ENCODE results near the gene TRAPPC3L. TPM values are rescaled to one million over a fixed set of nuclear protein-coding genes. Genes with fewer than 3 reads are reported as not detected.

The TRAPPC3L gene
- total RNA-seq, 1 experiment from 2014 or later: not detected

DNA sequence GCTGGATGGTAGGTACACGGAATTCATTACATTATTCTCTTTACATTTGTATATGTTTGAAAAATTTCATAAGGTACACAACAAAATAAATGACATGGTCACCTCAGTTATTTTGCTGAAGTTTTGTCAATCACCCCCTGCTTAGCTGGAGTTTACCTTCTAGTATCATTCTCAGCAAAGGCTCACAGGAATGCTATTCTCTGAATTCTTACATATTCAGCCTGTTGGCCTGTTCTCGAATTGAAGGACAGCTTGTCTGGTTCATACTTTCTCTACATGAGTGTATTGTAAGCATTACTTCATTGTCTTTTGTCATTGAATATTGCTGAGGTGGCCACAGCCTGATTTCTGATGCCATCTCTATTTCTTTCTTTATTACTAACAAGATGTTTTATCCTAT, 21.2 kb downstream of the TRAPPC3L start:
- H3K4me2 ChIP-seq (ENCODE audit: low read length): no peak overlapping the region
- H3K4me1 ChIP-seq (ENCODE audit: control insufficient read depth in 1 of 2, insufficient read depth in 2 of 2, low read length in 2 of 2): peaks cover 3 to 12% of the 10 kb centered on the region in 2 experiments; a peak in 3 of 4 replicates
- TF ChIP-seq POLR2A (IDR thresholded peaks at IDR 0.05; ENCODE audit: borderline replicate concordance, extremely low read depth, insufficient read depth, insufficient read length): no peak
- TF ChIP-seq JUND (IDR thresholded peaks at IDR 0.05): no peak
- TF ChIP-seq ELF1 (IDR thresholded peaks at IDR 0.05; ENCODE audit: borderline replicate concordance, low read depth): no peak
- TF ChIP-seq EZH2phosphoT487 (IDR thresholded peaks at IDR 0.05; ENCODE audit: borderline replicate concordance): no peak
- no peak for TF ChIP-seq SP1 (IDR thresholded peaks at IDR 0.05; ENCODE audit: low read depth)
- TF ChIP-seq, protein P1, sequence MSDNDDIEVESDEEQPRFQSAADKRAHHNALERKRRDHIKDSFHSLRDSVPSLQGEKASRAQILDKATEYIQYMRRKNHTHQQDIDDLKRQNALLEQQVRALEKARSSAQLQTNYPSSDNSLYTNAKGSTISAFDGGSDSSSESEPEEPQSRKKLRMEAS (IDR thresholded peaks at IDR 0.05): no peak
- TF ChIP-seq SRF (IDR thresholded peaks at IDR 0.05; ENCODE audit: low read depth): no peak
- TF ChIP-seq ZNF274 (IDR thresholded peaks at IDR 0.05; ENCODE audit: low read depth, low read length): no peak
- ATAC-seq (no peak), DNase-seq (ENCODE audit: low read depth, low spot score) (no peak)
- H3K27me3 ChIP-seq (ENCODE audit: insufficient read depth, low read length): no peaks in the 10 kb centered on the region
- H3K79me2 ChIP-seq (ENCODE audit: insufficient read depth, low read length): no peaks in the 10 kb centered on the region
- H3K9me3 ChIP-seq (ENCODE audit: control insufficient read depth in 1 of 2, insufficient read depth in 1 of 2, low read depth in 1 of 2, low read length in 2 of 2): no peaks in the 10 kb centered on the region
- intact Hi-C loops (cut with micrococcal nuclease): no loop called here
- H3K9ac ChIP-seq (ENCODE audit: low read length): no peak overlapping the region
- H3K9me2 ChIP-seq (ENCODE audit: insufficient read depth): no peaks in the 10 kb centered on the region
- H3K4me3 ChIP-seq (replicated peaks in 1 of 2; ENCODE audit: low read depth in 1 of 2, low read length in 2 of 2): no peak overlapping the region
- H3K27ac ChIP-seq (ENCODE audit: low read depth, low read length): no peak overlapping the region
- H3K36me3 ChIP-seq (ENCODE audit: control insufficient read depth in 1 of 2, insufficient read depth in 2 of 2, low read length in 2 of 2): no peaks in the 10 kb centered on the region
- RAD21 ChIA-PET (ENCODE audit: low non-redundant PET in 1 of 2, low total read pairs in 2 of 2, uncharacterized antibody in 2 of 2, unreplicated experiment in 2 of 2): no interaction called here
- H2AFZ ChIP-seq (ENCODE audit: low read depth, low read length, poor library complexity, severe bottlenecking): no peak overlapping the region
- POLR2A ChIA-PET: interaction anchor here (0.9 kb wide), 1 partner anchor 13 kb away, joined by 3 read pairs; the partner anchor contains the start of gene CALHM5
- no peaks in the 10 kb centered on the region for H4K20me1 ChIP-seq (ENCODE audit: insufficient read depth)
- BruUV-seq (replicated peaks): no TSS peak
- CTCF ChIA-PET: interaction anchor here (1.2 kb wide), 1 partner anchor 13 kb away, joined by 4 read pairs; the partner anchor contains the start of gene CALHM5

DNA sequence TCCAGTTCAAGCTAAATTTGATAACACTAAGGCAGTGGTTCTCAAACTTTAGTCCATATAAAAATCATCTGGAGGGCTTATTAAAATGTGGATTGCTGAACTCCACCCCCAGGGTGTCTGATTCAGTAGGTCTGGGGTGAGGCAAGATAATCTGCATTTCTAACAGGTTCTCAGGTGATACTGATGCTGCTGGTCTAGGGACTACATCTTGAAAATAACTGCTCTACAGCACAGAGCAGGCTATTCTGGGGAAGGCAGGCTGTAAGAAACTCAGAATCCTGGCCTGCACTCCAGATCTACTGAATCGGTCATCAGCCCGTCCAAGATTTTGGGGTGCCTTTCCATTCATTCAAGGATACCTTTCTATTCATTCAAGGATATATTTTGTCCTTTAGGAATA, 22.6 kb downstream of the TRAPPC3L start:
- Histone ChIP-seq H3K9ac (ENCODE audit: low read length) (no peak overlapping the region), H3K4me3 (replicated peaks in 1 of 2; ENCODE audit: low read depth in 1 of 2, low read length in 2 of 2) (no peak overlapping the region), H3K27ac (ENCODE audit: low read depth, low read length) (no peak overlapping the region), H3K4me2 (ENCODE audit: low read length) (no peak overlapping the region), H2AFZ (ENCODE audit: low read depth, low read length, poor library complexity, severe bottlenecking) (no peak overlapping the region), H3K9me2 (ENCODE audit: insufficient read depth) (no peaks in the 10 kb centered on the region), H3K36me3 (ENCODE audit: control insufficient read depth in 1 of 2, insufficient read depth in 2 of 2, low read length in 2 of 2) (no peaks in the 10 kb centered on the region), H3K79me2 (ENCODE audit: insufficient read depth, low read length) (no peaks in the 10 kb centered on the region), H3K4me1 (ENCODE audit: control insufficient read depth in 1 of 2, insufficient read depth in 2 of 2, low read length in 2 of 2) (no peaks in the 10 kb centered on the region), H3K9me3 (ENCODE audit: control insufficient read depth in 1 of 2, insufficient read depth in 1 of 2, low read depth in 1 of 2, low read length in 2 of 2) (no peaks in the 10 kb centered on the region), H4K20me1 (ENCODE audit: insufficient read depth) (no peaks in the 10 kb centered on the region), H3K27me3 (ENCODE audit: insufficient read depth, low read length) (no peaks in the 10 kb centered on the region)
- intact Hi-C loops (cut with micrococcal nuclease): no loop called here
- DNase-seq (ENCODE audit: low read depth, low spot score) (no peak), ATAC-seq (no peak)
- RAD21 ChIA-PET (ENCODE audit: low non-redundant PET in 1 of 2, low total read pairs in 2 of 2, uncharacterized antibody in 2 of 2, unreplicated experiment in 2 of 2): no interaction called here
- BruUV-seq (replicated peaks): no TSS peak
- CTCF ChIA-PET: no interaction called here
- POLR2A ChIA-PET: no interaction called here
- TF ChIP-seq TCF7L2 (IDR thresholded peaks at IDR 0.05; ENCODE audit: borderline replicate concordance, extremely low read depth, insufficient read depth, insufficient read length): no peak
- no peak for TF ChIP-seq SIN3A (IDR thresholded peaks at IDR 0.05; ENCODE audit: low read depth)
- TF ChIP-seq POLR2A (IDR thresholded peaks at IDR 0.05; ENCODE audit: borderline replicate concordance, extremely low read depth, insufficient read depth, insufficient read length): no peak
- no peak for TF ChIP-seq SRF (IDR thresholded peaks at IDR 0.05; ENCODE audit: low read depth)
- no peak for TF ChIP-seq RAD21 (IDR thresholded peaks at IDR 0.05; ENCODE audit: low read depth)
- no peak for TF ChIP-seq FOSL1 (IDR thresholded peaks at IDR 0.05; ENCODE audit: low read depth)
- no peak for TF ChIP-seq EZH2phosphoT487 (IDR thresholded peaks at IDR 0.05; ENCODE audit: borderline replicate concordance)
- TF ChIP-seq, protein P2, sequence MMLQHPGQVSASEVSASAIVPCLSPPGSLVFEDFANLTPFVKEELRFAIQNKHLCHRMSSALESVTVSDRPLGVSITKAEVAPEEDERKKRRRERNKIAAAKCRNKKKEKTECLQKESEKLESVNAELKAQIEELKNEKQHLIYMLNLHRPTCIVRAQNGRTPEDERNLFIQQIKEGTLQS (IDR thresholded peaks at IDR 0.05): no peak
- no peak for TF ChIP-seq POLR2AphosphoS5 (IDR thresholded peaks at IDR 0.05; ENCODE audit: low read depth, low read length)
- TF ChIP-seq, protein P3, sequence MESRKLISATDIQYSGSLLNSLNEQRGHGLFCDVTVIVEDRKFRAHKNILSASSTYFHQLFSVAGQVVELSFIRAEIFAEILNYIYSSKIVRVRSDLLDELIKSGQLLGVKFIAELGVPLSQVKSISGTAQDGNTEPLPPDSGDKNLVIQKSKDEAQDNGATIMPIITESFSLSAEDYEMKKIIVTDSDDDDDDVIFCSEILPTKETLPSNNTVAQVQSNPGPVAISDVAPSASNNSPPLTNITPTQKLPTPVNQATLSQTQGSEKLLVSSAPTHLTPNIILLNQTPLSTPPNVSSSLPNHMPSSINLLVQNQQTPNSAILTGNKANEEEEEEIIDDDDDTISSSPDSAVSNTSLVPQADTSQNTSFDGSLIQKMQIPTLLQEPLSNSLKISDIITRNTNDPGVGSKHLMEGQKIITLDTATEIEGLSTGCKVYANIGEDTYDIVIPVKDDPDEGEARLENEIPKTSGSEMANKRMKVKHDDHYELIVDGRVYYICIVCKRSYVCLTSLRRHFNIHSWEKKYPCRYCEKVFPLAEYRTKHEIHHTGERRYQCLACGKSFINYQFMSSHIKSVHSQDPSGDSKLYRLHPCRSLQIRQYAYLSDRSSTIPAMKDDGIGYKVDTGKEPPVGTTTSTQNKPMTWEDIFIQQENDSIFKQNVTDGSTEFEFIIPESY (IDR thresholded peaks at IDR 0.05; ENCODE audit: extremely low read depth, insufficient replicate concordance, low read length): no peak
- TF ChIP-seq ELF1 (IDR thresholded peaks at IDR 0.05; ENCODE audit: borderline replicate concordance, low read depth): no peak

All from HCT116 (cell line).